ENCODE results near the gene SUGCT.

DNA sequence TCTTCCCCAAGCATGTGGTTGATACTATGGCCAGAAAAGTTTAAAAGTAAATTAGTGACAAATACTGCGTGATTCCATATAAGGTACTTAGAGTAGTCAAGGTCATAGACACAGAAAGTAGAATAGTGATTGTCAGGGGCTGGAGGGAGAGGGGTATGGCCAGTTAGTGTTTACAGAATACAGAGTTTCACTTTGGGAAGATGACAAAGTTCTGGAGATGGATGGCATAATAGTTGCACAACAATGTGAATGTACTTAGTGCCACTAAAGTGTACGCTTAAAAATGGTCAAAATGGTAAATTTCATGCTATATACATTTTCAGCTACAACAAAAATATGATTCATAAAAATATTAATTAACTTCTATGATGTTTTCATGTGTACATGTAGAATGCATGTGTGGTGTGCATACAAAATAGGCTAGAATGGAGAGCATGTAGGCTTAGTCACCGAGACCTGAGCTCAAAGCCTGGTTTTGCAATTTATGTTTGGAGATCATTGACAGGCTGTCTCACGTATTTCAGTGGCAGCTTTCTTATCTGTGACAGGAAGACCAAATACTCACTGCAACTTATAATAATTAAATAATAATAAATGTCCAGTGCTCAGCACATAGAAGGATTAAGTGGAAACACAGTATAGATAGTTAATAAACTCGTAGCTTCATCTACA lies 625.6 kb downstream of the SUGCT start:
- TF ChIP-seq CTCF (IDR thresholded peaks at IDR 0.05; ENCODE audit: borderline replicate concordance, extremely low read depth, low read length, poor library complexity, severe bottlenecking): no peak
- no peak for TF ChIP-seq EZH2 (IDR thresholded peaks at IDR 0.05; ENCODE audit: borderline replicate concordance, low read depth, low read length, severe bottlenecking)

Data from DND-41 (cell line).